GM11168 (cell line): ENCODE data around the gene IL20RA.

Experiments
- in situ Hi-C: fragments of 300-500 bp; cut with MboI; formaldehyde crosslinking; loops from one replicate; pipeline ENCODE4 v1.12.0; 2022; ENCODE audit warnings: low sequenced_read_pairs; ENCODE audit not compliant: unreplicated experiment

Gene IL20RA

GRCh38 chr6:137044366-137045221 is at the start of gene IL20RA:
TSS of gene IL20RA (minus strand) at chr6:137044965. CDS start at chr6:137044728, 237 bp downstream.
- in situ Hi-C loops, result no loop called here

- in situ Hi-C loops, result no loop called here
Measured at GRCh38 chr6:137093183-137094069, 48.7 kb upstream of the IL20RA start.

- in situ Hi-C loops, result no loop called here
Measured at GRCh38 chr6:137092018-137092417, 47.3 kb upstream of the IL20RA start.

- in situ Hi-C loops, result loop anchor here (5.0 kb wide), 1 partner anchor 223 kb away; no protein-coding TSS in a partner anchor
Measured at GRCh38 chr6:137089305-137089704, 44.5 kb upstream of the IL20RA start.

- in situ Hi-C loops, result loop anchor here (5.0 kb wide), 1 partner anchor 224 kb away; no protein-coding TSS in a partner anchor
Measured at GRCh38 chr6:137087902-137088301, 43.1 kb upstream of the IL20RA start.

- in situ Hi-C loops, result loop anchor here (5.0 kb wide), 1 partner anchor 226 kb away; no protein-coding TSS in a partner anchor
Measured at GRCh38 chr6:137086031-137086430, 41.3 kb upstream of the IL20RA start.

- in situ Hi-C loops, result loop anchor here (5.0 kb wide), 1 partner anchor 227 kb away; no protein-coding TSS in a partner anchor
Measured at GRCh38 chr6:137084865-137085617, 40.3 kb upstream of the IL20RA start.

- in situ Hi-C loops, result no loop called here
Measured at GRCh38 chr6:137084090-137084489, 39.3 kb upstream of the IL20RA start.

GRCh38 chr6:137081997-137082396 is 37.2 kb upstream of the IL20RA start:
- in situ Hi-C loops, result no loop called here

GRCh38 chr6:137080711-137081110 is 35.9 kb upstream of the IL20RA start:
- in situ Hi-C loops, result no loop called here

GRCh38 chr6:137076277-137077068 is 31.7 kb upstream of the IL20RA start:
- in situ Hi-C loops, result loop anchor here (10.0 kb wide), 1 partner anchor 568 kb away; no protein-coding TSS in a partner anchor

GRCh38 chr6:137075790-137076189 is 31.0 kb upstream of the IL20RA start:
- in situ Hi-C loops, result loop anchor here (10.0 kb wide), 1 partner anchor 569 kb away; no protein-coding TSS in a partner anchor

- in situ Hi-C loops, result loop anchor here (10.0 kb wide), 1 partner anchor 574 kb away; no protein-coding TSS in a partner anchor
Measured at GRCh38 chr6:137070303-137070702, 25.5 kb upstream of the IL20RA start.

GRCh38 chr6:137067399-137067798 is 22.6 kb upstream of the IL20RA start:
- in situ Hi-C loops, result no loop called here

- in situ Hi-C loops, result no loop called here
Measured at GRCh38 chr6:137058037-137058436, 13.3 kb upstream of the IL20RA start.

GRCh38 chr6:137056121-137056880 is 11.5 kb upstream of the IL20RA start:
- in situ Hi-C loops, result no loop called here

GRCh38 chr6:137051790-137052472 is 7.2 kb upstream of the IL20RA start:
- in situ Hi-C loops, result no loop called here

GRCh38 chr6:137049095-137049494 is 4.3 kb upstream of the IL20RA start:
- in situ Hi-C loops, result no loop called here
